ENCODE data around the gene THAP8.
A peak's percentile ranks its signal among the peaks of the same experiment; 100 is the strongest.
"Not testable (repeated sequence)": the region's sequence is repeated elsewhere in the genome, so short reads cannot be mapped to it uniquely, and the experiment has no call there.

Gene THAP8

DNA sequence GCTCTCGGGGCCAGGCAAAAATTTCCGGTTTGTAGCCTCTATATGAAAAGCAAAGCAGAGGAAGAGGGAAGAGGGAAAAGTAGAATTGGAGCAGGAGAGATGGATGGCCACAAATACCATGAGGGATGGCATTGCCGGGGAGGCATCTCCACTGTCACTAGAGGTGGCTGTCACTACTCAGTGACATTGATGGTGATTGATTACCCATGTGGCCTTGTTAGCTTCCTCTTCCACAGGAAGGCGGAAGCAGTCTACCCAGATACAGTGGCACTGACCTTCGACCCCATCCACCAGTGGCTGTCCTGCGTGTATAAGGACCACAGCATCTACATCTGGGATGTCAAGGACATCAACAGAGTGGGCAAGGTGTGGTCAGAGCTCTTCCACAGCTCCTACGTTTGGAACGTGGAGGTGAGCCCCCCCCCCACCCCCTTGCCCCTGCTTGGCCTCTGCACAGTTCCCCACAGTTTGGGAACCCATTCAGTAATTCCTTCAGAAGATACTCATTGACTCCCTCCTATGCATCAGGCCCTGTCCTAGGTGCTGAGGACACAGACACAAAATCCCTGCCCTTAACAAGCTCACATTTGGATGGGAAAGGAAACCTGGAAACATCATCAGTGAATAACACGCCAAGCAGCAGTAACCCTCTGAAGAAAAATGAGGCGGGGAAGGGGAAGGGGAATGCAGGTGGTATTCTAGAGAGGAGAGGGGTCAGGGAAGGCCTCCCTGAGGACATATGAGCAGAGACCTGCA, 19.2 kb upstream of the THAP8 start:
- in situ Hi-C loops (cut with HindIII; ENCODE audit: low pct_ligation_motif_present, low pct_unique_long_range_greater_than_20kb, low sequenced_read_pairs): no loop called here
- no peak for DNase-seq

DNA sequence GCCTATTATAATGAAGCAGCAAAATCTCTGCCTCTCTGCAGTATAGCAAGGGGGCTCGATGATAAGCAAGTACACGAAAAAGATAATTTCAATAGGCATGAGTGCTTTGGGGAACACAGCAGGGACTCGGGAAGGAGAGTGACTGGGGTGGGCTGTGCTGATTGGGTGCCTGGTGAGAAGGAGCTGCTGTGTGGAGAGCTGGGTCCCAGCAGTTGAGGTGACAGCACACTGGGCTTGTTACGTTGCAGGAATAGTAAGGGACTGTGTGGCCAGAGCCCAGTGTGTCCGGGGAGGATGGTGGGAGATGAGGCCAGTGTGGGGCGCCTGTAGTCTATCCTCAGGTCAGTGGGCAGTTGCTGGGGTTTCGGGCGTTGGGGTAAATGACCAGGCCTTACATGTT, 18.0 kb upstream of the THAP8 start:
- in situ Hi-C loops (cut with HindIII; ENCODE audit: low pct_ligation_motif_present, low pct_unique_long_range_greater_than_20kb, low sequenced_read_pairs): no loop called here
- no peak for DNase-seq

DNA sequence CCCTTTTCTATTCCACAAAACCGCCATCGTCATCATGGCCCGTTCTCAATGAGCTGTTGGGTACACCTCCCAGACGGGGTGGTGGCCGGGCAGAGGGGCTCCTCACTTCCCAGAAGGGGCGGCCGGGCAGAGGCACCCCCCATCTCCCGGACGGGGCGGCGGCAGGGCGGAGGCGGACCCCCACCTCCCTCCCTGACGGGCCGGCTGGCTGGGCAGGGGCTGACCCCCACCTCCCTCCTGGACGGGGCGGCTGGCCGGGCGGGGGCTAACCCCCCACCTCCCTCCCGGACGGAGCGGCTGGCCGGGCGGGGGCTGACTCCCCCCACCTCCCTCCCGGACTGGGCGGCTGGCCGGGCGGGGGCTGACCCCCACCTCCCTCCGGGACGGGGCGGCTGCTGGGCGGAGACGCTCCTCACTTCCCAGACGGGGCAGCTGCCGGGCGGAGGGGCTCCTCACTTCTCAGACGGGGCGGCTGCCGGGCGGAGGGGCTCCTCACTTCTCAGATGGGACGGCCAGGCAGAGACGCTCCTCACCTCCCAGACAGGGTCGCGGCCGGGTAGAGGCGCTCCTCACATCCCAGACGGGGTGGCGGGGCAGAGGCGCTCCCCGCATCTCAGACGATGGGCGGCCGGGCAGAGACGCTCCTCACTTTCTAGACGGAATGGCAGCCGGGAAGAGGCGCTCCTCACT, 14.9 kb upstream of the THAP8 start:
- DNase-seq; in situ Hi-C loops (cut with HindIII; ENCODE audit: low pct_ligation_motif_present, low pct_unique_long_range_greater_than_20kb, low sequenced_read_pairs): not testable (repeated sequence)

DNA sequence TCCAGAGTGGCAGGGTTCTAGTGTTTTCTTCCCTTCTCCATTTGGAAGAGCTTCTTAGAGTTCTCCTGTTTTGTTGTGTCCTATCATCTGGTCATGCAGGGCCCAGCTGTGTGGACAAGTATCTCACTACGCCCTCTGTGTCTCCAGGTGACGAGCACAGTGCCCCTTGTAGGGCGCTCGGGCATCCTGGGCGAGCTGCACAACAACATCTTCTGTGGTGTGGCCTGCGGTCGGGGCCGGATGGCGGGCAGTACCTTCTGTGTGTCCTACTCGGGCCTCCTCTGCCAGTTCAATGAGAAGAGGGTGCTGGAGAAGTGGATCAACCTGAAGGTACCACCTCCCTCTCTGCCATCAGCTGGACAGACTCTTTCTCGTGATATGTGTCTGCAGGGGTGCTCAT, 13.6 kb upstream of the THAP8 start:
- in situ Hi-C loops (cut with HindIII; ENCODE audit: low pct_ligation_motif_present, low pct_unique_long_range_greater_than_20kb, low sequenced_read_pairs): no loop called here
- DNase-seq: no peak

DNA sequence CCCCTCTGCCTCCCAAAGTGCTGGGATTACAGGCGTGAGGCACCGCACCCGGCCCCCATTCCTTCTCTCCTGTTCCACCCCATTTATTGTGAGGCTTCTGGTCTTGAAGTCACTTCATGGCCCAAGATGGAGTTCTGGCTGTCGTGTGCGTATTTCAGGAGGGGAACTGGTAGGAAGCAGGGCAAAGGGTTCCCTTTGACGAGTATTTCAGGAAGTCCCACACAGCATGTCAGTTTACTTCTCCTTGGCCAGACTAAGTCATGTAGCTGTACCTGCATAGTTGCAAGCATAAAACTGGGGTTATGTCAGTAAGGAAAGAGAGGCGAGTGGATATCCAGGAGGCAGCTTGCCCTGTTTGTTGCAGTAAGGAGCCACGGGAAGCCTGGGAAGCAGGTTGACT, 10.7 kb upstream of the THAP8 start:
- DNase-seq: no peak
- in situ Hi-C loops (cut with HindIII; ENCODE audit: low pct_ligation_motif_present, low pct_unique_long_range_greater_than_20kb, low sequenced_read_pairs): no loop called here

DNA sequence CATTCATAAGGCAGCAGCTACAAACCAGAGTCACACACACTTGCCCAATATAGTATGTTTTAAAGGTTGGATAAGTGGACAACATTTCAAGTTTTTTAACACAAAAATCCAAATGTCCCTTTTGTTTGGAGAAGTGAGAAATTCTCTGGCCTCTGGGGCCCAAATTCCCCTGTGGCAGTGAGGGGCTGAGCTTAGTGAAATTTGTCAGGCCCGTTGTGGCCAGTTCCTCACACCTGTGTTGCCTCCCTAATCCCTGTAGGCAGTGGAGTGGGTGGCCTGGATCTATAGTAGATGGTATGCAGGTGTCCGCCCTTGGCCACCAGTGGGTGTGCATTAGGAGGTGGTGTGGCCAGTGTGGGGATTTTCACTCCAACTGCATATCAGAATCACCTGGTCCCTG, 7.3 kb upstream of the THAP8 start:
- in situ Hi-C loops (cut with HindIII; ENCODE audit: low pct_ligation_motif_present, low pct_unique_long_range_greater_than_20kb, low sequenced_read_pairs): no loop called here

DNA sequence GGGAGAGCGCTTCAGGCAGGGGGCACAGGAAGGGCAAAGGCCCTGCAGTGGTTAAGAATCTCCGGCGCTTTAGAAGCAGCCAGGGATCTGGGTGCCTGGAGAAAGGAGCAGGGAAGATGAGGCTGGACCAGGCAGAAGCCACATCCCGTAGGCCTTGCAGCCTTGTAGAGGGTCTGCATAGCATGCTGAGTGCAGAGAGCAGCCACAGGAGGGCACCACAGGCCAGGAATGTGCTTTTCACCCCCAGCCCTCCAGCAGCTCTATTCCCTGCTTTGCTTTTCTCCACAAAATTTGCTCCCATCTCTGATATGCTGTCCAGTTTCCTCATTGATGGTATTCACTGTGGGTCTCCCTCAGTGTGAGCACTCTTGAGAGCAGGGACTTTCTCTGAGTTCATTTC, 6.3 kb upstream of the THAP8 start:
- DNase-seq: peak; percentile 35
- in situ Hi-C loops (cut with HindIII; ENCODE audit: low pct_ligation_motif_present, low pct_unique_long_range_greater_than_20kb, low sequenced_read_pairs): no loop called here

More for the DNA sequence above, 7.3 kb upstream of the THAP8 start:
- no peak for DNase-seq

DNA sequence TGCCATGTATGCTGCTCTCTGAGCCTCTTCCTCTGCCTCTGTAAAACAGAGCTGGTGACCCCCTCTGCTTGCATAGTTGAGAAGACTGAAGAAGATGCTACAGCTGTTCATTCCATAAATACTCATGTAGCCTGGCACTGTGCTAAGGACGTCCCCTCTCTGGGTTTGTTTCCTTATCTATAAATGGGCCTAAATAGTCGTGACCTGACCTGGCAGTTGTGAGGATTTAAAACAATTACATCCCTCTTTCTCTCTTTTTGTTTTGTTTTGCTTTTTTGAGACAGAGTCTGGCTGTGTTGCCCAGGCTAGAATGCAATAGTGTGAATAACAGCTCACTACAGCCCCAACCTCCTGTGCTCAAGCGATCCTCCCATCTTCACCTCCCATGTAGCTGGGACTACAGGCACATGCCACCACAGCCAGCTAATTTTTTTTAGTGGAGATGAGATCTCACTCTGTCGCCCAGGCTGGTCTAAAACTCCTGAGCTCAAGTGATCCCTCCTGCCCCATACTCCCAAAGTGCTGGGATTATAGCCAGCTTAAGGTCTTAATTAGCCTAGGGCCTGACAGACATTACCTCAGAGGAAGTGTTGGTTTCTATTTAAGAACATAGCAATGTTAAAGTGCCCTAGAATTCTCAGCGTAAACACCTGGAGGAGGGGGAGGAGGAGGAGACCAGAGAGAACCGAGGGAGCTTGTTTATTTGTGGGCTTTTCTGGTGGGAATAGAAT, 5.3 kb upstream of the THAP8 start:
- in situ Hi-C loops (cut with HindIII; ENCODE audit: low pct_ligation_motif_present, low pct_unique_long_range_greater_than_20kb, low sequenced_read_pairs): no loop called here
- DNase-seq: no peak

DNA sequence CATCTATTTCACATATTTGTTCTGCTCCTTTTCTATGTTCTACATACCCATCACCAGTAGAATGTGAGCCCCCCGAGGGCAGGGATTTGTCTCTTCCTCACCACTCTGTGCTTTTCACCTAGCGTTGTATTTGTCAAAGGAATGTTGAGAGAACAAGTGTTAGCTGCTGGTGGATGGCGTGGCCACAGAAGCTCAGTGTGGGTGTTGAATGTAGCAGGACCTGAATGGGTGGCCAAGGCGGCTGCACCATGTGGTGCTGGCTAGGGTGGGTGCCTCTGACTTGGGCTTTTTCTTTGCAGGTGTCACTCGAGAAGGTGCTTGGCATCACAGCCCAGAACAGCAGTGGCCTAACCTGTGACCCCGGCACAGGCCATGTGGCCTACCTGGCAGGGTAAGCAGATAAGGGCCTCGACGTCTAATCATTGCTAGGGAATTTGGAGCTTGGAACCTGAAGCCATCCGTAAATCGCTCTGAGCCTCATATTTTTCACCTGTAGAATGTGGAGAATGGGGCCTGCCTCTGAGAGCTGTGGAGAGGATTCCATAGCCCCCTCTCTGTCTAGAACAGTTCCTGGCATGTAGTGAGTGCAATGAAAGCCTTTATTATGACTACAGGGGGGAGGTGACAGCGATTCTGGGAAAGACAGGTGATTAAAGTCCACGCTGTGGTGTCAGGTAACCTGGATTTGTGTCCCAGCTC, 4.5 kb upstream of the THAP8 start:
- DNase-seq: no peak
- in situ Hi-C loops (cut with HindIII; ENCODE audit: low pct_ligation_motif_present, low pct_unique_long_range_greater_than_20kb, low sequenced_read_pairs): no loop called here

DNA sequence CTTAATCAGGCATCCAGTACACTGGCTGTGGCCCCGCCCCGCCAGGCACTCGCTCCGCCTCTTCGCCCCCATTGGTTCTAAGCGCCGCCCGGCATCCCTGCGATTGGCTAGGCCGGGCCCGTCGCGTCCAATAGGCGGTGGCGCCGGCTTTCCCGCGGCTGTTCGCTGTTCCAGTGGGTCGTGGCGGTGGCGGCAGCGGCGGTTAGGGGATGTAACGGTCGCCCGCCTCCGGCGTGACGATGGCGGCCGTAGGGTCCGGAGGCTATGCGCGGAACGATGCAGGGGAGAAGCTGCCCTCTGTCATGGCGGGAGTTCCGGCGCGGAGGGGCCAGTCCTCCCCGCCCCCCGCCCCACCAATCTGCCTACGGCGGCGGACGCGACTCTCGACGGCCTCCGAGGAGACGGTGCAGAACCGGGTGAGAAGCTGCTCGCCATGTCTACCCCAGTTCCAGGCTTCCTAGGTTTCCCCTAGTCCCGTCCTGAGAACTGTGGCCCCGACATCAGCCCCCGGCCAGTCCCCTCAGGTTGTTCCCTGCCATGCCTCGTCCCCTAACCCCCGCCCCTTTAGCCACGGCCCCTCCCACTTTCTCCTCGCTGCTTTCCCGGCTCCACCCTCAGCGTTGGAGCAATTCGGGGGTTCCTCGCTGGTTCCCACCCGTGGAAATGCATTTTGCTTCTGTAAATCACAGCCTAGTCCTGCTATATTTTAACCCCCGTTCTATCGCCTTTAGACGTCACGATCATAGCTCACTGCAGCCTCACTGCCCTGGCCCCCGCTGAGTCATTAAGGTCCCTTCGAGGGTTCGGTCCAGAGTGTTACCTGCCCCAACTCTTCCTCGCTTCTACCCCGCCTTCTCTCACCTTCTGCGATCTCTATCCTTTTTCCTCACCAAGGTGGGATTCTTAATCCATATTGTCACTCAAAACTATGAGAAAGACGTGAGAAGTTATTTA, 925 bp upstream of the THAP8 start, which contains the start of gene WDR62:
Gene WDR62, plus strand, starts transcription at position 165 of the 954 bp plus-strand sequence. Its CDS starts 75 bp downstream, at position 240.
- in situ Hi-C loops (cut with HindIII; ENCODE audit: low pct_ligation_motif_present, low pct_unique_long_range_greater_than_20kb, low sequenced_read_pairs): no loop called here
- peak; percentile 87 for DNase-seq

DNA sequence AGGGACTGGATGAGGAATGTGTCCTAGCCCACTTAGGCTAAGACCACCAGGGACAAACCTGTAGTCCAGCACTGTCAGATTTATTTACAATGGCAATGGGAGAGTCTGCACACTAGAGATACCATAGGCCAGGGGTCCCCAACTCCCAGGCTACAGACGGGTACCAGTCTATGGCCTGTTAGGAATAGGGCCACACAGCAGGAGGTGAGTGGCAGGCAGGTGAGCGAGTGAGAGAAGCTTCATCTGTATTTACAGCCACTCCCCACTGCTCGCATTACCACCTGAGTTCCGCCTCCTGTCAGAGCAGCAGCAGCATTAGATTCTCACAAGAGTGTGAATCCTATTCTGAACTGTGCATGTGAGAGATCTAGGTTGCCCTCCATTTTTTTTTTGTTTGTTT, 2.4 kb downstream of the THAP8 start:
- no peak for DNase-seq
- in situ Hi-C loops (cut with HindIII; ENCODE audit: low pct_ligation_motif_present, low pct_unique_long_range_greater_than_20kb, low sequenced_read_pairs): no loop called here

DNA sequence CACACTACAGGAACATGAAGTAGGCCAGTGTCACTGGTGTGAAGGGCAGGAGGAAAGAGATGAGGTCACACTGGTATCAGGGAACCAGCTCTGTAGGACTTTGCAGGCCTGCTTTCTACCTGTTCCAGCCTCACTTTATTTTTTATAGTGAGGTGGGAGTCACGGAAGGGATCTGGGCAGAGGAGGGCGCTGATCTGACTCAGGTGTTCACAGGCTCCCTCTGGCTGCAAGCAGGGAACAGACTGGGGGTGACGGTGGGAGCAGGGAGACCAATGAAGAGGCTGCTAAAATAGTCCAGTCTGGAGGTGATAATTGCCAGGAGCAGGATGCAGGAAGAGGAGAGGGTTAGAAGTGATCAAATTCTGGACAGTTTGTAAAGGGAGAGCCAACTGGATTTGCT, 2.8 kb downstream of the THAP8 start:
- in situ Hi-C loops (cut with HindIII; ENCODE audit: low pct_ligation_motif_present, low pct_unique_long_range_greater_than_20kb, low sequenced_read_pairs): no loop called here
- DNase-seq: peak; percentile 17

DNA sequence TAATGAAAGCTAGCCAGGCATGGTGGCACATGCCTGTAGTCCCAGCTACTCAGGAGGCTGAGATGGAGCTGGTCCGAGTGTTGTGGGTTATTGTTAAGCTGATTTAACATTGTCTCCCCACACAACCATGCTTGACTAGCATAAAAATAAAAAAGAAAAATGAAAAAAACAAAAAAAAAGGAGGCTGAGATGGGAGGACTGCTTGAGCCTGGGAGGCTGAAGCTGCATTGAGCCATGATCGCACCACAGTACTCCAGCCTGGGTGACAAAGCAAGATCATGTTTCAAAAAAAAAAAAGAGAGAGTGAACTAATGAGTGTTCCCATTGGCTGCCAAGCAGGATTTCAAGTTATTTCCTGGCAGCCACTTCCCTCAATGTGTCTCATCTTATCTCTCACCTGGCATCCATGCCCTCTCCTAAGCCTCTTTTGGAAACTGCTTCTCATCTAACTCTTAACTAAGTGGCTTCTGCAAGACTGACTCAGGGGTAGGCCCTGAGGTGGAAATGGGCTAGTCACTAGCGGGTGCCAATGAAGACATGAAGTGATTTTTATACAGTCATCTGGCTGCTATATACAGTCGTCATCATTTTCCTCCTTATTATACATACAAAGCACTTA, 4.9 kb downstream of the THAP8 start:
- DNase-seq: no peak
- in situ Hi-C loops (cut with HindIII; ENCODE audit: low pct_ligation_motif_present, low pct_unique_long_range_greater_than_20kb, low sequenced_read_pairs): no loop called here

DNA sequence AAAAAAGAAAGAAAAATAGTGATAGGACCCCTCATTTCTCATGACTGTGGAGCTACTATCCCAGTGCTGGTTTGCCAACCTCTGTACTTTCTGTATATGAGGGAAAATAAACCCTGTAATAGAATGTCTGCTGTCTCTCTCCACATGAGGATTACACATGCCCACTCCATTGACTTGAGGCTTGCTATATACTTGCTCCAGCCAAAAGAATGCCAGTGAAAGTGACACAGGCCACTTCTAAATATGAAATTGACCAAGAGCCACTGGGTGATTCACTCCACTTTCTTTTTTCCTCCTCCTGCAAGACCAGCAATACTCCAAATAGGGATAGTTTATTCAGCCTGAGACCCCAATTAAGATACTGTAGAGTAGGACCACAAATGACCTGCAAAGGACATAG, 6.2 kb downstream of the THAP8 start:
- no peak for DNase-seq
- in situ Hi-C loops (cut with HindIII; ENCODE audit: low pct_ligation_motif_present, low pct_unique_long_range_greater_than_20kb, low sequenced_read_pairs): no loop called here

DNA sequence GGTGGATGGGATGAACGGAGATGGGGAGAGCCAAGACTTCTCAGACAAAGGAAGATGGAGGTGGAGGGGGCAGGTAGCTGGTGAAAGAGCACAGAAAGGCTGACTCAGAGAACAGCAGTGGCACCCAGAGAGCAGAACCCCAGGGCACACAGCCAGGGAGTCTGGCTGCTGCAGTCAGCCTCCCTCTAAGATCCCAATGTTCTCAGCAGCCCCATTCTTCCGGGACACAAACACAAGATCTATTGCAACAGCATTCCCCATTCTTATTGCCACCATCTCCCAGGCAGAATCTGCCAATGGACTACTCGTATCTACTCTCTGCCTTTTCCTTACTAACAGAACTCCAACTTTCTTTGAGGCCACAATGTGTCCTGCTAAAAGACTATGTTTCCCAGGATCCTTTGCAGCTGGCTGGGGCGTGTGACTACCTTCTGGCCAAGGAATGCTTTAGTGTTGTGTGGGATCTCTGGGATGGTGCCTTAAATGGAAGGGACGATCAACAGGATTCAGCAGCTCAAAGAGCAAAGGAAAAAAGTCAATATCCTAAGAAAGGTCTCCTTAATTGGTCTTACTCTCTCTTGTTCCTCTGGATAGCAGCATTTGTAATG, 7.5 kb downstream of the THAP8 start:
- no peak for DNase-seq
- in situ Hi-C loops (cut with HindIII; ENCODE audit: low pct_ligation_motif_present, low pct_unique_long_range_greater_than_20kb, low sequenced_read_pairs): no loop called here

DNA sequence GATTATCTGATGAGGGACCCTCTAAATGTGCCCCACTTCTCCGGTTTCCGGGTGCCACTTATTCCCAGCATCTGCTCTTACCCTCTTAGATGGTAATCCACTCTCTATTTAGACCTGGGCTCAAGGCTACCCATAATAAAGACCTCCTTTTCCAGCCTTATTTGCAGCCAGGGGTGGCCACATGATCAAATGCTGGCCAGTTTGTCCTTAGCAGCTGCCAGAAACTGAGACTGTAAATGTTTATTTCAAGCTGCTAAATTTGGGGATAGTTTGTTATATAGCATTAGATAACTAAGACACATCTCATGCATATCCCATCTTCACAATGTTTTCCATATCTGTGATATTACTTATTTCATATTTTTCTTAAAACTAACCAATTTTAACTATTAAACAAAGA, 10.1 kb downstream of the THAP8 start:
- in situ Hi-C loops (cut with HindIII; ENCODE audit: low pct_ligation_motif_present, low pct_unique_long_range_greater_than_20kb, low sequenced_read_pairs): no loop called here

DNA sequence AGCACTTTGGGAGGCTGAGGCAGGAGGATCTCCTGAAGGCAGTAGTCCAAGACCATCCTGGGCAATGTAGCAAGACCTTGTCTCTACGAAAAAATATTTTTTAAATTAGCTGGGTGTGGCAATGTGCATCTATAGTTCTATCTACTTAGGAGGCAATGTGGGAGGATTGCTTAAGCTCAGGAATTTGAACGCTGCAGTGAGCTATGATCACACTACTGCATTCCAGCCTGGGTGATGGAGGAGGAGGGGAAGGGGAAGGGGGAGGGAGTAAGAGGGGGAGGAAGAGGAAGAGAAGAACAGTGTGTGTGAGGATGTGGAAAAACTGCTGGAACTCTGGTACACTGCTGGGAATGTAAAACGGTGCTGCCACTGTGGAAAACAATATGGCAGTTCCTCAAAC, 12.3 kb downstream of the THAP8 start:
- peak; percentile 42 for DNase-seq
- in situ Hi-C loops (cut with HindIII; ENCODE audit: low pct_ligation_motif_present, low pct_unique_long_range_greater_than_20kb, low sequenced_read_pairs): no loop called here

More for the DNA sequence above, 10.1 kb downstream of the THAP8 start:
- no peak for DNase-seq

All from ACHN (cell line).